Sigmoid colon (tissue), 4 donors: Measurements from ENCODE around the gene NEURL1.
"Not testable (repeated sequence)": the region's sequence is repeated elsewhere in the genome, so short reads cannot be mapped to it uniquely, and the experiment has no call there.

Source experiments
- EP300 ChIP-seq, 4 donors: sonication (generic); formaldehyde crosslinking; IDR thresholded peaks; one replicate each; pipeline ENCODE4 v1.6.1; 2017; ENCODE audit warnings: antibody characterized with exemption in 4 of 4
- POLR2A ChIP-seq, 2 donors: fragments of 450-650 bp; IDR thresholded peaks; one replicate each; pipeline ENCODE4 v1.6.1; 2016; ENCODE audit warnings: antibody characterized with exemption in 2 of 2, mild to moderate bottlenecking in 2 of 2, moderate library complexity in 2 of 2

- not testable (repeated sequence) for TF ChIP-seq POLR2A, EP300 (IDR thresholded peaks at IDR 0.05)
Observed at GRCh38 chr10:103608056-103608455, 114.6 kb downstream of the NEURL1 start.
